Neuronal stem cell (in vitro differentiated cells): Measurements from ENCODE around the gene GPRC5C.

Experiments used
- DNase-seq: peaks from one replicate; pipeline ENCODE4 v3.0.0-alpha.2; 2013; ENCODE audit warnings: low spot score
- H2AFZ ChIP-seq: one replicate; pipeline ENCODE4 v1.6.1; 2013; ENCODE audit warnings: mild to moderate bottlenecking, low read length, inconsistent platforms
- H2AK5ac ChIP-seq: 2 replicates; pipeline ENCODE4 v1.6.1; 2013; ENCODE audit warnings: low read depth, mild to moderate bottlenecking, inconsistent platforms, low read length, moderate library complexity, mixed read lengths
- H2BK120ac ChIP-seq: 2 replicates; pipeline ENCODE4 v1.6.1; 2013; ENCODE audit warnings: low read depth, mild to moderate bottlenecking, inconsistent platforms, low read length, moderate library complexity, mixed read lengths
- H2BK12ac ChIP-seq: one replicate; pipeline ENCODE4 v1.6.1; 2013; ENCODE audit warnings: low read length, inconsistent platforms
- H2BK15ac ChIP-seq: 2 replicates; pipeline ENCODE4 v1.6.1; 2013; ENCODE audit warnings: mild to moderate bottlenecking, low read length, inconsistent platforms, mixed read lengths
- H2BK5ac ChIP-seq: one replicate; pipeline ENCODE4 v1.6.1; 2013; ENCODE audit warnings: inconsistent platforms, mild to moderate bottlenecking, low read length, moderate library complexity
- H3K14ac ChIP-seq: one replicate; pipeline ENCODE4 v1.6.1; 2013; ENCODE audit warnings: low read length, inconsistent platforms
- H3K18ac ChIP-seq: 2 replicates; pipeline ENCODE4 v1.6.1; 2013; ENCODE audit warnings: low read length, inconsistent platforms
- H3K23ac ChIP-seq: 2 replicates; pipeline ENCODE4 v1.6.1; 2013; ENCODE audit warnings: low read depth, mild to moderate bottlenecking, mixed read lengths, low read length, inconsistent platforms; ENCODE audit not compliant: poor library complexity
- H3K27ac ChIP-seq: replicated peaks from 3 replicates; pipeline ENCODE4 v1.5.1; 2013; ENCODE audit warnings: low read length, inconsistent platforms
- H3K27me3 ChIP-seq, 3 experiments: 2 replicates each; pipeline ENCODE4 v1.6.1; 2013; ENCODE audit warnings: low read length in 3 of 3, mild to moderate bottlenecking in 2 of 3, inconsistent platforms in 1 of 3, low read depth in 1 of 3, mixed read lengths in 1 of 3, moderate library complexity in 1 of 3; ENCODE audit not compliant: control insufficient read depth in 3 of 3, insufficient read depth in 3 of 3
- H3K36me3 ChIP-seq, 2 donors: replicated peaks in 1 of 2; 2 replicates each; pipeline ENCODE4 v1.6.1; 2013; ENCODE audit warnings: low read length in 2 of 2; ENCODE audit not compliant: control insufficient read depth in 2 of 2, insufficient read depth in 2 of 2
- H3K4ac ChIP-seq: 2 replicates; pipeline ENCODE4 v1.6.1; 2013; ENCODE audit warnings: inconsistent platforms, mild to moderate bottlenecking, low read length, moderate library complexity
- H3K4me1 ChIP-seq, 2 donors: 1 replicate in 1 of 2; 2 replicates in 1 of 2; pipeline ENCODE4 v1.6.1; 2013; ENCODE audit warnings: low read length in 2 of 2, low read depth in 1 of 2; ENCODE audit not compliant: control insufficient read depth in 2 of 2, insufficient read depth in 1 of 2
- H3K4me2 ChIP-seq: one replicate; pipeline ENCODE4 v1.6.1; 2013; ENCODE audit warnings: mild to moderate bottlenecking, low read length, inconsistent platforms; ENCODE audit not compliant: insufficient read depth, poor library complexity, severe bottlenecking
- H3K4me3 ChIP-seq, 2 donors: 2 replicates each; pipeline ENCODE4 v1.5.1; 2013; ENCODE audit warnings: low read length in 2 of 2, mild to moderate bottlenecking in 2 of 2, inconsistent platforms in 1 of 2, moderate library complexity in 1 of 2
- H3K79me1 ChIP-seq: one replicate; pipeline ENCODE4 v1.6.1; 2013; ENCODE audit warnings: low read depth, mild to moderate bottlenecking, inconsistent platforms, low read length, moderate library complexity
- H3K9ac ChIP-seq: one replicate; pipeline ENCODE4 v1.6.1; 2013; ENCODE audit warnings: mild to moderate bottlenecking, low read depth, low read length, inconsistent platforms; ENCODE audit not compliant: poor library complexity
- H3K9me3 ChIP-seq, 2 donors: replicated peaks in 1 of 2; 2 replicates each; pipeline versions ENCODE3 to v1.6.1; 2013; ENCODE audit warnings: low read length in 2 of 2, mild to moderate bottlenecking in 2 of 2, inconsistent platforms in 1 of 2, low read depth in 1 of 2, mixed read lengths in 1 of 2, moderate library complexity in 1 of 2; ENCODE audit not compliant: control insufficient read depth in 2 of 2, insufficient read depth in 1 of 2
- H4K8ac ChIP-seq: one replicate; pipeline ENCODE4 v1.6.1; 2013; ENCODE audit warnings: low read depth, mild to moderate bottlenecking, inconsistent platforms, low read length, moderate library complexity
- H4K91ac ChIP-seq: one replicate; pipeline ENCODE4 v1.6.1; 2013; ENCODE audit warnings: low read length, low read depth, mild to moderate bottlenecking, inconsistent platforms; ENCODE audit not compliant: poor library complexity
- WGBS, 2 donors: extraction: QIAGEN DNeasy Blood & Tissue Kit; methylation state at CpG; one replicate each; pipeline ENCODE4 v1.1.7; 2013; ENCODE audit warnings: missing lambda C conversion rate in 2 of 2, mixed read lengths in 1 of 2; ENCODE audit not compliant: insufficient read length in 2 of 2, insufficient replicate concordance in 1 of 2; ENCODE audit errors: extremely low coverage in 2 of 2; 5-methylcytosine and 5-hydroxymethylcytosine counted together

The GPRC5C gene

DNA sequence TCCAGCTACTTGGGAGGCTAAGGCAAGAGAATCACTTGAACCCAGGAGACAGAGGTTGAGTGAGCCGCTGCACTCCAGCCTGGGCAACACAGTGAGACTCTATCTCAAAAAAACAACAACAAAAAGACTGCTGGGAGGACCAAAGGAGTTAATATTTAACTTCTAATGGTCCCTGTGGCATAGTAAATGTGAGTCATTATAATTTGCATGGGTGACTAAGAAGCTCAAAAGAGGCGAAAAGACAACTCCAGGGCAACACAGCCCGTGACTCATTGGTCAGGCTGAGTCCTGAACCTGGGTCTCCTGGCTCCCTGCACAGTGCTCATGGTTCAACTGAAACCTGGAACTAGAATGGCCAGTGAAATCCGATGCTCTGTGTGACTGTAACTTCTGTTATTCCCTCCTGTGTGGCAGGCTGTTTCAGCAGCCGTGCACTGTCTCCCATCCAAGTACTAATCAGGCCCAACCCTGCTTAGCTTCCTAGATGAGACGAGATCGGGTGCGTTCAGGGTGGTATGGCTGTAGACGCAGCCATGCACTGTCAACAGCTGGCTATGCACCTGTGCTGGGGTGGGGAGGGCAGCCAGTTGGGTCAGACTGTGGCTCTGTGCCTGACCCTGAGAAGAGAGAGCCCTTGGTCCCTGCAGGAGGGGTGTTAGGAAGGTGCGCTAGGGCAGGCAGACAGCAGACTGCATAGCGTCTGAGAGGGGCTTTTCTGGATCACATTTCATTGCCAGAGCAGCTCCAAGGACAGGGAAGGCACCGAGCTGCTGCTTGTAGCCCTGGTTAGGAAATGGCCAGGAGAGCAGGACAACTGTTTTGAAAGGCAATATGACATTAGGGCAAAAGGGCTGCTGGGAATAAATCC lies 14.5 kb upstream of the GPRC5C start:
- no peaks in the 10 kb centered on the region for H3K9me3 ChIP-seq
- no peak for DNase-seq
- no CpG with 5 or more reads among the region's 12 CpGs for WGBS, 2 donors

DNA sequence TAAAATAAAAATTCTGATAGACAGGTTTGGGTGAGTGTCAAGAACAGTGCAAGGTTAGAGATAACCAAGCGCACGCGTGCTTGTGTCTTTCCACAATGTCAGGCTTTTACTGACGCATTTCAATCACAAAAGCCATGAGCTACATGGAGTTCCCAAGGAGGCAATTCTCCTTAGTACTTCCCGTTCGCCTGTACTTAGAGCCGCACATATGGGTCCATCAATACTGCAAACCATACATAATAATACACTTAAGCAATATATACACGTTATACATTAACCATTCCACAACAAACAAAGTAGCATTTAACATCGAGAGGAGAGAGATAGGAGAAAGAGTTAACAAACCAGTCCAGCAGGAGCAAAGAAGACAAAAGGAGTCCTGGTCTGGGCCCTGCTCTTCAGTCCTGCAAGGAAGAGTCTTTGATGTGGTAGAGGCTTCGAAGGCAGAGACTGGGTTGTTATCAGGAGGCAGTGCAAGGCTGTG lies 11.9 kb upstream of the GPRC5C start:
- H3K4me3 ChIP-seq: no peak overlapping the region
- H3K23ac ChIP-seq: no peak overlapping the region
- no peak overlapping the region for H3K4me2 ChIP-seq
- H2BK15ac ChIP-seq: no peak overlapping the region
- 100% methylated on average over 1 of the region's 10 CpGs; no CpG with 5 or more reads in 1 of the 2 donors for WGBS, 2 donors
- H4K8ac ChIP-seq: no peak overlapping the region
- peaks cover 0 to 2% of the 10 kb centered on the region in 2 donors for H3K4me1 ChIP-seq
- H3K27me3 ChIP-seq: peaks cover 0 to 6% (median 0%) of the 10 kb centered on the region in 3 experiments
- no peak overlapping the region for H3K4ac ChIP-seq
- no peak overlapping the region for H2BK5ac ChIP-seq
- no peak overlapping the region for H3K14ac ChIP-seq
- H2BK12ac ChIP-seq: no peak overlapping the region
- H3K27ac ChIP-seq: no peak overlapping the region
- no peaks in the 10 kb centered on the region for H3K79me1 ChIP-seq
- DNase-seq: no peak
- no peak overlapping the region for H3K9ac ChIP-seq
- no peak overlapping the region for H2AFZ ChIP-seq
- H2AK5ac ChIP-seq: no peak overlapping the region
- H3K36me3 ChIP-seq: no peaks in the 10 kb centered on the region
- H4K91ac ChIP-seq: no peak overlapping the region
- H3K18ac ChIP-seq: no peak overlapping the region
- no peaks in the 10 kb centered on the region for H3K9me3 ChIP-seq
- no peak overlapping the region for H2BK120ac ChIP-seq

More for the DNA sequence above, 14.5 kb upstream of the GPRC5C start:
- Histone ChIP-seq H3K36me3 (no peaks in the 10 kb centered on the region), H4K8ac (no peak overlapping the region), H3K79me1 (no peaks in the 10 kb centered on the region), H2AK5ac (no peak overlapping the region), H2BK12ac (no peak overlapping the region), H3K27me3 (peaks cover 0 to 1% (median 0%) of the 10 kb centered on the region in 3 experiments), H3K4me1 (peaks cover 0 to 2% of the 10 kb centered on the region in 2 donors), H3K27ac (no peak overlapping the region), H3K4me2 (no peak overlapping the region), H3K18ac (no peak overlapping the region), H2AFZ (no peak overlapping the region), H2BK15ac (no peak overlapping the region), H2BK120ac (no peak overlapping the region), H3K4ac (no peak overlapping the region), H3K14ac (peak overlapping the region; percentile 61), H3K9ac (peak overlapping the region; percentile 25), H3K4me3 (no peak overlapping the region), H2BK5ac (no peak overlapping the region), H4K91ac (no peak overlapping the region), H3K23ac (peak overlapping the region; percentile 69)

DNA sequence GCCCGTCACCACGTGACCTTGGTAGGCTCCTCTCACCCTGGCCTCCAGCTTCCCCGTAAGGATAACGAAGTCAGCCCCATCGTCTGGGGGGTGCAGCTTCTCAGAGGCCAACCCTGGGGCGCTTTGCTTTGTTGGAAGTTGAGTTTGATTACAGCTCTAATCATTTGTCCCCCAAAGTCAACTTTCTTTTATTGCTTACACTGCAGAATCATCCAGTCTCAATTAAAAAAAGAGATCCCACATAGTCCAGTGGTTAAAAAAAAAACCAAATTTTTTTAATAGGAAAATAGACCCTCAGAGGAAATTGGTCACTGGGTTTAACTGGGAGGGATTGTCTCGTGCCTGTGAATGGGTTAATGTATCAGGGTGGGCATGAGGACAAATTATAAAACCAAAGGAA lies 7.8 kb upstream of the GPRC5C start:
- WGBS, 2 donors: no CpG with 5 or more reads among the region's 7 CpGs
- no peak overlapping the region for H3K4me2 ChIP-seq
- H2BK15ac ChIP-seq: no peak overlapping the region
- H3K27ac ChIP-seq: no peak overlapping the region
- H3K79me1 ChIP-seq: no peaks in the 10 kb centered on the region
- no peak overlapping the region for H3K18ac ChIP-seq
- H3K4ac ChIP-seq: no peak overlapping the region
- H3K14ac ChIP-seq: no peak overlapping the region
- no peak overlapping the region for H3K9ac ChIP-seq
- no peak overlapping the region for H2BK12ac ChIP-seq
- H2AK5ac ChIP-seq: no peak overlapping the region
- peaks cover 0 to 14% of the 10 kb centered on the region in 2 donors for H3K4me1 ChIP-seq
- H2BK5ac ChIP-seq: no peak overlapping the region
- no peak overlapping the region for H4K8ac ChIP-seq
- H2BK120ac ChIP-seq: no peak overlapping the region
- peaks cover 0 to 35% (median 0%) of the 10 kb centered on the region in 3 experiments for H3K27me3 ChIP-seq
- no peak overlapping the region for H4K91ac ChIP-seq
- no peak overlapping the region for H2AFZ ChIP-seq
- H3K9me3 ChIP-seq: no peaks in the 10 kb centered on the region
- DNase-seq: no peak
- H3K4me3 ChIP-seq: no peak overlapping the region
- no peaks in the 10 kb centered on the region for H3K36me3 ChIP-seq
- no peak overlapping the region for H3K23ac ChIP-seq

DNA sequence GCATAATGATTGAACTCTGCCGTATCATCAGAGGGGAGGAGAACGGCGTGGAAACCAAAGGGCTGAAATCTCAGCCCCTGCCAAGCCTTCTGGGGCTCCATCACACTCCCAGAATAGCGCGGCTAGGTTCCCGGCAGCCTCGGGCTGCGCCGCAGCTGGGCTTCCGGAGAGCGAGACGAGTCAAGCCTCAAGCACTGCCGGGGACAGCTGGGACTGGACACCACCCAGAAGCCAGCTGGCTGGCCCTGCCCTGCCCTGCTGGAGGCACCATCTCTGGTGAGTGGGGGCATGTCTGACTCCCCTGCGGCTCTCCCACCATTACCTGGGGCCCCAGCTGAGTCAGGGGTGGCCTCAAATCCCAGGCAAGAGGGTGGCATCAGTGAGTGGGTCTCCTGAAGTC lies 7.2 kb upstream of the GPRC5C start:
- no peak for DNase-seq
- H3K4me3 ChIP-seq: no peak overlapping the region
- peaks cover 0 to 40% (median 0%) of the 10 kb centered on the region in 3 experiments for H3K27me3 ChIP-seq
- no peak overlapping the region for H3K23ac ChIP-seq
- no peak overlapping the region for H3K9ac ChIP-seq
- no peak overlapping the region for H2BK12ac ChIP-seq
- H3K4me2 ChIP-seq: no peak overlapping the region
- no peak overlapping the region for H3K27ac ChIP-seq
- no peak overlapping the region for H3K18ac ChIP-seq
- no peak overlapping the region for H3K4ac ChIP-seq
- H3K4me1 ChIP-seq: peaks cover 0 to 18% of the 10 kb centered on the region in 2 donors
- H3K36me3 ChIP-seq: no peaks in the 10 kb centered on the region
- H2AK5ac ChIP-seq: no peak overlapping the region
- no peak overlapping the region for H2BK120ac ChIP-seq
- H3K14ac ChIP-seq: no peak overlapping the region
- no peak overlapping the region for H2AFZ ChIP-seq
- no peak overlapping the region for H2BK5ac ChIP-seq
- H4K8ac ChIP-seq: no peak overlapping the region
- no peak overlapping the region for H4K91ac ChIP-seq
- no peaks in the 10 kb centered on the region for H3K79me1 ChIP-seq
- WGBS, 2 donors: no CpG with 5 or more reads among the region's 14 CpGs
- no peaks in the 10 kb centered on the region for H3K9me3 ChIP-seq
- H2BK15ac ChIP-seq: no peak overlapping the region
